NCI-H1417 treated with DMSO at 0.1 percent for 48 hours (cell line): ENCODE results near the gene CNTN4.
"Not testable (repeated sequence)": the region's sequence is repeated elsewhere in the genome, so short reads cannot be mapped to it uniquely, and the experiment has no call there.

ENCODE experiments used
- DNase-seq: peaks from one replicate; lab custom pipeline; 2025; lab: John Stamatoyannopoulos, UW

The CNTN4 gene

DNA sequence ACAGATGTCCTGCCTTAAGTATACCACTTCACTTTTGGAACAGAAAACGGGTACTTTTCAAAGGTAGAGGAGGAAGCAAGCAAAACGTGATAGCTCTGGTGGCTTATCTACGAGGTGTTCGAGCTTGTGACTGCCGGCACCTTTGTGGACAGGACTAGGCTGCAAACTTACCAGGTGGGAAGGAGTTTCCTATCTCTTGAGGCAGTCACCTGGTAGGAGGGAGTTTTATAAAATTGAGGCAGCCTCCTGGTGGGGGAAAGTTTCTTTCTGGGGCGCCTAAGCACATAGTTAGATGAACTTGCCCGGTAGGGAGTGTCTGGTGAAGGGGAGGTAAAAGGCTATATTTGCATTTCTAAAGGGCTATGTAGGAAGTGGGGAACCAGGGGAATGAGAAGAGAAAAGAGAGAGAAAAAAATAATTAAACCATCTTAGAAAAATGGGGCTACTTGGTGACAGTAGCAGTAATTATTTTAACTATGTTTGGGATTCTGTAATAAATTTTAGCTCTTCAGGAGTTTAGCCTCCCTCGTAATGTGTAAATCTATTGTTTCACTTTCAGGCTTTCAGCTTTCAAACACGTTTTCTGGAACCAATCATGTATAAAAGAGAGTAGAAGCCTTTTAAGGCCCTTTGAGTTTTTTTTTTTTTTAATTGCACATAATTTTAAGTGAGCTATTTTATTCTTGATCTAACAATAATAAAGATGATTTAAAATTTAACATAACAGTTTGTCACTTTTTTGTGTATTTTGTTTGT is 880.5 kb downstream of the CNTN4 start:
- DNase-seq: no peak

- no peak for DNase-seq
Measured at GRCh38 chr3:2984005-2984830, 885.6 kb downstream of the CNTN4 start.

DNA sequence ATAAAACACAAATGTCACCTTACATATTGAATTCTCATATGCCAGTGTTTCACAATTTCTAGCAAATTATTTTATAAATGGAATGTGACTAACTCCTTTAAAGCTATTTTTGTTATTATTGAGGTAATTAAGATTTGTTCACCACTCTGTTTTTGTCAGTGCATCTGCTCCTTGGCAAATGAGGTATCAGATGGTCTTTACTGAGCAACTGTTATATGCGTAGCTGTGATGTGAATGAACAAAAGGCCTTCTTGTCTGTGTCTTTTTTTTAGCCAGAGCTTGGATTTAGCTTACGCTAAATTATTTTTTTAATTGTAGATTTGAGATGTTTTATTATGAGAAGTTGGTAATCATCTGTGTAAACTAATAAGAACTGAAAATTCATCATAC is 886.2 kb downstream of the CNTN4 start:
- DNase-seq: no peak

- DNase-seq: no peak
Measured at GRCh38 chr3:2985479-2985878, 886.8 kb downstream of the CNTN4 start.

GRCh38 chr3:2992534-2992933 is 893.9 kb downstream of the CNTN4 start:
- no peak for DNase-seq

DNA sequence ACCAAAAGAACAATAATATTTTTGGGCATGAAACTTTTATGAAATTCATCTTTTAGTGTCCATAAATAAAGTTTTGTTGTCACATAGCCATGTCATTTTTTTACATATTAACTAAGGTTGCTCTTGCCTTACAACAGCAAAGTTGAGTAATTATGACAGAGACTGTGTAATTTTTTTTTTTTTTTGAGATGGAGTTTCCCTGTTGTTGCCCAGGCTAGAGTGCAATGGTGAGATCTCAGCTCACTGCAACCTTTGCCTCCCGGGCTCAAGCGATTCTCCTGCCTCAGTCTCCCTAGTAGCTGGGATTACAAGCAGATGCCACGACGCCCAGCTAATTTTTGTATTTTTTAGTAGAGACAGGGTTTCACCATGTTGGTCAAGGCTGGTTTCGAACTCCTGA is 894.5 kb downstream of the CNTN4 start:
- DNase-seq: not testable (repeated sequence)

GRCh38 chr3:2993736-2994135 is 895.1 kb downstream of the CNTN4 start:
- DNase-seq: no peak

DNA sequence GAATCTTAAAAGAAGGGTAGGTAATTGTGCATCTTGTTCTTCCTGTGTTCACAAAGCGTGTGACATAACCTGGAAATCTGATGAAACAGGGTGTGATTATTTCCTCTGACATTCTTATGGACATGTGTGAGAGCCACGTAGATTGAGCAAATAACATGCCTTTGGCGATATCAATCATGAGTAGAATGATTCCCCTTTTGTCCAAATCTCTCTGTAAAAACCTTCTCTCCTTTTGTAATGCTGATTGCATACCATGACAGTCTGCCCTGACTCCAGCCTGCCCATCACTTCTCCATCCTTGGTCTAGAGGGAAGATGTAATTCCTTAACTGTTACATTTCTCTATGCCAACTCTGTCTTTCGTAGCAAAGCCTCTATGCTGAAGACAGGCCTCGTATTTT is 896.5 kb downstream of the CNTN4 start:
- no peak for DNase-seq

DNA sequence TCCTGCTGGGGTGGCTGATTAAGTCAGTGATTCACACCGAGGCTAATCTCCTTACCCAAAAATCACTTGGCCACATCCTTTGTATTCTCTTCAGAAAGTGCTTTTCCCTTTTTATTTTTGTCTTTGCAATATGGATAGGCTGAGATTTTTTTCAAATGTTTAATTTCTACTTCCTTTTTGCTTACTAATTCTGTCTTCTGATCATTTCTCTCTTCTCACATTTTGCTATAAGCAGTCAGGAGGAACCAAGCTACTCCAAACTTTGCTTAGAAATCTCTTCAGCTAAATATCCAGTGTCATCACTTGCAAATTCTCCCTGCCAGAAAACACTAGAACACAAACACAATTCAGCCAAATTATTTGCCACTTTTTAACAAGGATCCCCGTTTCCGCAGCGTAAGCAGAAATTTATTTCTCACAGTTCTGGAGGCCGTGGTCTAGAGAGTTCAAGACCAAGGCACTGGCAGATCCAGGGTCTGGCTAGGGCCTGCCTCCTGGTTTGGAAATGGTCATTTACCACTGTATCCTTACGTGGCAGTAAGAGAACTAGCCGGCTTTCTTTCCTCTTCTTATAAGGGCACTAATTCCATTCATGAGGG is 906.6 kb downstream of the CNTN4 start:
- no peak for DNase-seq

- DNase-seq: no peak
Measured at GRCh38 chr3:3013317-3014052, 914.8 kb downstream of the CNTN4 start.

DNA sequence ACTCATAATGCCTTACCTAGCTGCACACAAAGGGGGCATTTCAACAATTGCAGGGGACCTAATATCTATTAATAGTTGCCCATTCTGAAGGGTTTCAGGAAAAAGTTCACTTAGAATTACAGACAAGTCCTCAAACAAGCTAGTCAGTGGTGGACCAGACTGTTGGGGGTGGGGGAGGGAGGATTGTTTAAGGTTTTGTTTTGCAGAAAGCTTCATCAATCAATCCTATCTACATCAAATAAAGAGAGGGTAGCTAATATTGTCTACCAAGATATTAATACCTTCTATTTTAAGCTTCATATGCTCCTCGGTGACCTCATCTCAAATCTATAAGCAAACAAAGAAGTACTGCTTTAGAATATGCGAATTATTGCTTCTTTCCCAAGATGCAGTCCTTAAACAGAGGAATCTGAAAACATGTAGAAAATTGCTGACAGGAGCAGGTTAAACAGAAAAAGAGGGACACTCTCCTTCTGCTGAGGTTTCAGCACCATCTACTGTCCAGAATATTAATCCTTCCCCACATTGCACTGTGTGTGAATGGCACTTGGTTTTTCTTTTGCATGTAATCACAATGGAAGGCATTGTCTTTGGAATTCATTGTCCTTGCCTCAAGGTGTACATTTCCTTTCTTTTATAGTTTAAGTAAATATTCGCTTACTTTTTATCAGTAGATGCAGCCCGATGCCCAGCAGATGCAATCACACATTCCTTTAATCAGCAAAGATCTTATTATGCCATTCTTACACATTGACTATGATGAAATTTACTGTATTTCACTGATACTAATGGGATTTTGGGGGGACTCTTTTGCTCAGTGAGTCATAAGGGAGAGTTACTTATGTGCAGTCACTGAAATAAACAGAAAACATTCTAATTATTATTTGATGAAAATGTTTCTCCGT is 916.8 kb downstream of the CNTN4 start:
- peak; percentile 6 for DNase-seq

GRCh38 chr3:3016226-3016625 is 917.6 kb downstream of the CNTN4 start:
- DNase-seq: no peak

- DNase-seq: no peak
Measured at GRCh38 chr3:3020209-3020608, 921.5 kb downstream of the CNTN4 start.

DNA sequence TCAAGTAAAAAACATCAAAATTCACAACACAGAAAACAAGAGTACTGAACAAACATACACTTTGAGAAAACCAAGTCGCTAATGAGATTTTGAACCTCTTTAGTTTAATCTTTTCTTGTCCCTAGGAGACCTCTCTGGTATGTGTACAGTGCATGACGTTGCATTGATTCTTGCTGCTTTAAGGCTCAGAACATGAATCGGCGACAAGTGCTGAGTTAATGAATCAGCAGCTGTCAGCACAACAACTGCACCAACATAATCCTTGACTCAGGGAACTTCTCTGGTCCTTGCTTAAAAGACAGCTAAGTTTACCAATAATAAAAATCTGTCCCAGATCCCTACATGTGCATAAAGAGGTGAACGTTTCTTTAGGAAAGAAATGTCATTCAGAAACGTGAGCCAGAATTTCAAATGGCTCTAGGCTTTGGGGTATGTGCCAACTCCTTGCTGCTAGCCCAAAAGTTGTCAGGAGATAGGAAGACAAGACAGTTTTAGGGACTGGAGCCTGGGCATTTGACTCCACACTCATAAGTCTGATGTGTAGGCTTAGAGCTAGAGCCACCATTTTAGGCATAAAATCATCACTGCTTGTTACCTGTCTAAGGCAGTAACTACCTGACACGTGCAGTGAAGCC is 924.6 kb downstream of the CNTN4 start:
- no peak for DNase-seq

DNA sequence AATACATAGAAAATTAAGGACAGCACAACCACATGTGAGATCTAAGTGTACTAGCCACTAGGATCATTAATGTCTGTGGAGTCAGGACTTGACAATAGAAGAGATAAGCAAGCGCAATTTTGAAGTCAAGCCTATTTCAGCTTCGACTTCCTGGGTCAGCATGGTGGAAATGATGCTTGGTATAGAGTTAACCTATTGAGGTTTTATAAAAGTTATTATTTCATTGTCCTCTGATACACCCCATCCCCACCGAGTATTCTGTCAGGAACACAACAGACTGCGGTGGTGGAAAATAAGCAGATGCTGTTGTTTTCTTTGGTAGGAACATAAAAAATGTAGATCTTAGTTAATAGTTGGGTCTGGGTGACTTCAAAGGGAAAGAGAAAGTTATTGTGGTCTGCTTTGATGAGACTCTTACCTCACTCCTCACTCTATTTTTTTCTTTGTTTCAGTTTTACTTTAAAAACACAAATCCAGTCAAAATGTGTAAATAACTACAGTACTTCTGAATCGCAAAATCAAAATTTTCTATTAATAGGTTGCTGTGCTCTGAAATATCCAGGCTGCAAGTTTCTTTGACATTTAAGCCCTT is 929.4 kb downstream of the CNTN4 start:
- DNase-seq: no peak

GRCh38 chr3:3031326-3031725 is 932.7 kb downstream of the CNTN4 start:
- no peak for DNase-seq

DNA sequence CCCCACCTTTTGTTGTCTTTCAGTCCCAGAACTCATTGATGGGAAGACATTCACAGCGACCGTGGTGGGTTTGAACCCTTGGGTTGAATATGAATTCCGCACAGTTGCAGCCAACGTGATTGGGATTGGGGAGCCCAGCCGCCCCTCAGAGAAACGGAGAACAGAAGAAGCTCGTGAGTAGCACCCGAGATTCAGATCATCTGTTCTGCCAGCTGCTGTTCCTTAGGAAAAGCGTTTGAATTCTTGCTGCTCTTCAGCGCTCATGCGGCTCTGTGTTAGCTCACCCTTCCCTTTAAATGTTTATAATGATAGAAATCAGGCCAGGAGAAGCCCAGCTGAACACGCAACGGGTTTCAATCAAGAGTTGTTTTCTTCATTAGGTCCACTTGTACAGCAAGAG is 938.5 kb downstream of the CNTN4 start:
- no peak for DNase-seq

DNA sequence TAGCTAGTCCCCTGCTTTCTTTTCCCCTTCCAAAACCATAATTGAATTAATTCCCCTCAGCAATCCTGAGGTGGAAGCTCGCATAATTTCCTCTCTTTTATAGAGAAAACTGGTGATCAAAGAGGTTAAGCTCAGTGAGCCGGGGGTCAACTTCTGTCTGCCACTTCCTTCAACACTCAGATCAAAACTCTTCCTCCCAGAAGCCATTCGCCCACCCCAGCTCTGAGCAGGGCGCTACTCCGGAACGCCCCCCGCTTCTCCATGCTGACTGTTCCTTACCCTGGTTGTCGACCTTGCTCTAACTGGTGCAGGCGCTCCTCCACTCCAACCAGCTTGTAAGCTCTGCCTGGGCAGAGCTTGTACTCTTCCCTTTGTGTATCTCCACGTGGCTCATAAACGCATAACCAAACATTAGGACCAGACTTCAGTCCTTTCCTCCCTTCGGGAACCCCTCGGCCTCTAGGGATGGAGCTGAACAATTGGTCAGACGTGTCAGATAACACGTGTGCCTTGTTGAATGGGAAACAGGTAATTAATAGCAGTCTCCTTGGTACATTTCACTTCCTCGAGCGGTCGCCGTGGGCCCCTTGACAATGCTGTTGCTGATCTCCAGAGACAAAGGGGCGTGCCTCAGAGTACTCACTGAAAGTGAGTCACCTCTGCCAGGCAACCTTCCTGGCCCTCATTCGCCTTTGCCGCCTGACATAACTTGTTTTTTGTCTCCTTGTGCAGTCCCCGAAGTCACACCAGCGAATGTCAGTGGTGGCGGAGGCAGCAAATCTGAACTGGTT is 939.7 kb downstream of the CNTN4 start:
- peak; percentile 29 for DNase-seq

DNA sequence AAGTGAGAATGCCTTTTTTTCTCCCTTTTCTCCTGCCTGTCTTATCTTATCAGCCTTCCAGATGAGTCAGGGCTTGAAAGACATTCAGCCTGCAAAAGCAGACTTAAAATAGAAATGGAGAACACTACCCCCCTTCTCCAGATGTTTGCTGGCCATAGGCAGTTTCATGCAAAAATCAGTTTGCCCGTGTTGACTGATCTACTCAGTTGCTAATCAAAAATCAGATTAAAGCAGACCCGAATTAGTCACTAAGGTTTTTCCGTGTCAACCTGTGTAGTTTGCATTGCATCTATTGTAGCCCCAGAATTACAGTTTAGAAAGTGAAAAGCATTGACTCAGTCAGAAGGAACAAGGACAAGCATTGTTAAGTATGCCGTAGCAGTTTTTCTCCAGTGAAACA is 955.3 kb downstream of the CNTN4 start:
- DNase-seq: no peak

GRCh38 chr3:3059645-3060044 is 961.0 kb downstream of the CNTN4 start:
- no peak for DNase-seq
